GM12892 (cell line): ENCODE data around the gene TMEM45A.

ENCODE experiments used
- DNase-seq: peaks from one replicate; pipeline ENCODE4 v3.0.0; 2011; ENCODE audit not compliant: insufficient read length
- FAIRE-seq: peaks from 2 replicates; lab custom pipeline; 2011; peaks lifted over from hg19 to GRCh38; lab: Jason Lieb, UNC
- POLR2A ChIP-seq: IDR thresholded peaks from 2 replicates; pipeline ENCODE4 v1.6.1; 2011; ENCODE audit warnings: low read depth, low read length, control low read depth
- POLR2AphosphoS5 ChIP-seq: IDR thresholded peaks from 2 replicates; pipeline ENCODE4 v1.6.1; 2011; ENCODE audit warnings: low read depth, low read length, control low read depth
- TAF1 ChIP-seq: IDR thresholded peaks from 2 replicates; pipeline ENCODE4 v1.6.1; 2011; ENCODE audit warnings: low read depth, mild to moderate bottlenecking, control low read depth, low read length, borderline replicate concordance

The TMEM45A gene

DNA sequence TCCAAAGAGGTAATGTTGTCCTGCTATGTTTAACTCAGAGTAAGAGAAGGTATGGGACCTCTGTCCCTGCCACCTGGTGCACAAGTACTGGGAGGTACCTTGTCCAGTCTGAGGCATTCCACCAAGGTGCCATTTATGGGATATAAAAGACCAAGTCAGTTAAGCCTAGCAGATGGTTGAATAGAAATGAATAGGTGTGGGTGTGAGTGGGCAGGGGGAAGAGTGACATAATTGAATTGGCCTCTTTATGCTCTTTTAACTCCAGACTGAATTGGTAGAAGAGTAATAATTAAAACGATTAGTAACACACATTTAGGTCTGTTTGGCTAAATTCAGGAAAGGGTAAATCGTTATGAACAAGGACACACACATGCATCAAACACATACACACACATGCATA, 117.5 kb downstream of the TMEM45A start:
- no peak for DNase-seq
- no peak for FAIRE-seq
- TF ChIP-seq POLR2AphosphoS5, result no peak
- no peak for TF ChIP-seq TAF1
- no peak for TF ChIP-seq POLR2A

DNA sequence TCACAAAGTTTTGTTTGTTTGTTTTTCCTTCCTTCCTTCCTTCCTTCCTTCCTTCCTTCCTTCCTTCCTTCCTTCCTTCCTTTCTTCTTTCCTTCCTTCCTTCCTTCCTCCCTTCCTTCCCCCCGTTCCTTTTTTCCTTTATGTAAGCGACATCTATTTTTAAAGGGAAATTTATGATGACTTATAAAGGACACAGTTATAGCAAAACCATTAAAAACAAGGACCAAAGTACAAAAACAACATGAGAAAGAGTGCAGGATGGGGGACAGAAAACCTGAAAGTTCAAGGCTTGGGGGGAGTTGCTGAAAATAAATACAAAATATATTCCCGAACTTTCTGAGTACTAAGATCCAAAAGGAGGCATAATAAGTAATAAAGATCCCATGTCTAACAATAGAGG, 118.8 kb downstream of the TMEM45A start:
- FAIRE-seq, result no peak
- no peak for TF ChIP-seq TAF1
- no peak for TF ChIP-seq POLR2AphosphoS5
- no peak for TF ChIP-seq POLR2A
- DNase-seq, result no peak

DNA sequence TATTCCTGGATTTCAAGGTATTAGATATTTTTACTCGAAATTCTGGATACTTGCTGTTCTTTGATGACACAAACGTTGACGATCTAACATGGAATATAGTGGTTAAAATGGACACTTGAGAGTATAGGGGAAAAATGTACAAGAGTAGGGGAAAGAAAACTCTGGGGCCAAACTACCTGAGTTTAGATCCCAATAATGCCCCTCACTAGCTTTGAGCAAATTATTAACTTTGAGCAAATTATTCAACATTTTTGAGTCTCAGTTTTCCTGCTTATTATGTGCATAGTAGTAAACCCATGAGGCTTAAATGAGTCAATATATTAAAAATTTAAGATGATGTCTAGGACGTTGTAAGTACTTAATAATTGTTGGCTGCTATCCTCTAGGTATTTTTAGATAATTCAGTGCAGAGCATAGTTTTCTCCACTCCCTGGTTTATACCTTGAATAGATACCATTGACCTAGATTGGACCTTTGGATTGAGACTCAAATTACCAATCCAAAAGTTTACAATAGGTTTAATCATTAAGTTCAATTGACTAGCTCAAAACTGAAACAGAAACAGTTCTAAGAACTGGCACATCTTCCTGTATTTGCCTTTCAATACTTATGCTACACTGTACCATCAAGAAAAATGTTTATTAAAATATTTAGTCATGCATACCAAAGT, 121.4 kb downstream of the TMEM45A start:
- DNase-seq (no peak), FAIRE-seq (no peak)
- TF ChIP-seq POLR2A (no peak), POLR2AphosphoS5 (no peak), TAF1 (no peak)

DNA sequence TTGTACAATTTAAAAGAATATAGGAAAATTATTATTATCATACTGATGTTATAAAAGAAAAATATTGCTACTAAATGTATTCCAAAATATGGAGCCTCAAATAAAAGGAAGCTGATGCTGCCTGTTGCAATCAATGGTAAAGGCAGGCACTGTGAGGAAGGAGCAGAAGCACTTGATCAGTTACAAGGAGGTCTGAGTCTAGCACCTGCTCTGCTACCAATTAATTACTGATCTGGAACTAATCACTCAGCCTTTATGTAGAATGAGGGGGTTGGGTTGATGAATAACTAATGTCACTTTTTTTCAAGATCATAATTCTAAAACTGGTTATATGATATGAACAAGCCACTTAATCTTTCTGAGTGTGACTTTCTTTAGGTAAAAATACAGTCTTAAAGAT, 122.5 kb downstream of the TMEM45A start:
- no peak for DNase-seq

DNA sequence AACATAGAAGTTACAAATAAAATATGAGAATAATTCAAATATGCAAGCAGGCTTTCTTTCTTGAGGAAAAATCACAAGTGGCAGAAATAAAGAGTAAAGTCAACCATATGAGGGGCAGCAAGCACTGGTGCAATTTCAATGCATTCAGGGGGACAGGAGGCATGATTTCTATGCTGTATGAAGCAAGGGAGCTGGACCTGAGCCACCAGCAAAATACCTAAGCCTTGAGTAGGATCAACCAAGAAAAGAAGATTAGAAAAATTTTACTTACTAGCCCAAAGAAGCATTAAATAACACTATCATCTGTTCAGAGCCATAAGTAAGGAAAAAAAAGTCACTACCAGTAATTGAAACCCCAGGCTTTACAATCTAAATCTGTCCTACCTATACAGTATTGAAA, 123.3 kb downstream of the TMEM45A start:
- no peak for FAIRE-seq
- DNase-seq, result no peak
- TF ChIP-seq POLR2A (no peak), TAF1 (no peak), POLR2AphosphoS5 (no peak)

More for the DNA sequence above, 122.5 kb downstream of the TMEM45A start:
- TF ChIP-seq POLR2A, result no peak
- no peak for TF ChIP-seq TAF1
- TF ChIP-seq POLR2AphosphoS5, result no peak
- no peak for FAIRE-seq

DNA sequence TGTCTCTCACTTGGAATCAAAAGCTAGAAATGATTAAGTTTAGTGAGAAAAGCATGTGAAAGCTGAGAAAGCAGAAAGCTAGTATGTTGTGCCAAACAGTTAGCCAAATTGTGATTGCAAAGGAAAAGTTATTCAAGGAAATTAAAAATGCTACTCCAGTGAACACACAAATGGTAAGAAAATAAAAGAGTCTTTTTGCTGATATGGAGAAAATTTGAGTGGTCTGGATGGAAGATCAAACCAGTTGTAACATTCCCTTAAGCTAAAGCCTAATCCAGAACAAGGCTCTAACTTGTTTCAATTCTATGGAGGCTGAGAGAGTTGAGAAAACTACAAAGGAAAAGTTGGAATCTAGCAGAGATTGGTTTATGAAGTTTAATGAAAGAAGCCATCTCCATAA, 128.8 kb downstream of the TMEM45A start:
- no peak for TF ChIP-seq POLR2AphosphoS5
- TF ChIP-seq TAF1, result no peak
- no peak for TF ChIP-seq POLR2A
- DNase-seq, result no peak
- no peak for FAIRE-seq
